Stimulated activated CD8-positive, alpha-beta memory T cell treated with anti-CD3 and anti-CD28 coated beads, Interleukin-4, amount 100 ng/mL, for 1 hour (primary cell): ENCODE results near the gene HOXA9.

Experiments used
- DNase-seq, 2 donors: peaks; one replicate each; pipeline ENCODE4 v3.0.0-alpha.2; 2020; ENCODE audit warnings: low read depth in 2 of 2, low spot score in 1 of 2

HOXA9 gene

GRCh38 chr7:27165089-27165995 lies at the start of gene HOXA9:
TSS of gene HOXA9 (minus strand) at chr7:27165537. CDS start at chr7:27165457, 80 bp downstream.
- no peak for DNase-seq

- no peak for DNase-seq
Measured at GRCh38 chr7:27214239-27214950, 49.1 kb upstream of the HOXA9 start.

GRCh38 chr7:27213433-27214238 lies 48.3 kb upstream of the HOXA9 start:
- no peak for DNase-seq

- no peak for DNase-seq
Measured at GRCh38 chr7:27212497-27213432, 47.4 kb upstream of the HOXA9 start.

GRCh38 chr7:27211764-27212204 lies 46.4 kb upstream of the HOXA9 start:
- no peak for DNase-seq

- DNase-seq: no peak
Measured at GRCh38 chr7:27211084-27211446, 45.7 kb upstream of the HOXA9 start.

GRCh38 chr7:27210441-27211083 lies 45.2 kb upstream of the HOXA9 start:
- DNase-seq: no peak

GRCh38 chr7:27209933-27210440 lies 44.6 kb upstream of the HOXA9 start:
- DNase-seq: no peak

- DNase-seq: no peak
Measured at GRCh38 chr7:27208998-27209397, 43.7 kb upstream of the HOXA9 start.

GRCh38 chr7:27207348-27207985 lies 42.1 kb upstream of the HOXA9 start:
- no peak for DNase-seq

GRCh38 chr7:27205325-27206280 lies 40.3 kb upstream of the HOXA9 start:
- no peak for DNase-seq

- no peak for DNase-seq
Measured at GRCh38 chr7:27204851-27205322, 39.5 kb upstream of the HOXA9 start.

GRCh38 chr7:27203964-27204594 lies 38.7 kb upstream of the HOXA9 start:
- no peak for DNase-seq

GRCh38 chr7:27203365-27203953 lies 38.1 kb upstream of the HOXA9 start:
- no peak for DNase-seq

GRCh38 chr7:27202862-27203134 lies 37.5 kb upstream of the HOXA9 start:
- DNase-seq: no peak

- DNase-seq: no peak
Measured at GRCh38 chr7:27202018-27202861, 36.9 kb upstream of the HOXA9 start.
